Rectal smooth muscle tissue (tissue), 1 donor: ENCODE measurements around the gene PREX1.
"Not testable (repeated sequence)": the region's sequence is repeated elsewhere in the genome, so short reads cannot be mapped to it uniquely, and the experiment has no call there.

Experiments used
- H3K27ac ChIP-seq: one replicate; pipeline ENCODE4 v1.7.0; 2013; ENCODE audit warnings: low read depth, low read length, inconsistent platforms
- H3K27me3 ChIP-seq: one replicate; pipeline ENCODE4 v1.7.0; 2013; ENCODE audit warnings: low read length; ENCODE audit not compliant: control insufficient read depth, insufficient read depth
- H3K36me3 ChIP-seq: one replicate; pipeline ENCODE4 v1.7.0; 2013; ENCODE audit warnings: low read length; ENCODE audit not compliant: control insufficient read depth, insufficient read depth
- H3K4me1 ChIP-seq: one replicate; pipeline ENCODE4 v1.7.0; 2013; ENCODE audit warnings: low read length; ENCODE audit not compliant: control insufficient read depth, insufficient read depth
- H3K4me3 ChIP-seq: one replicate; pipeline ENCODE4 v1.7.0; 2013; ENCODE audit warnings: low read length
- H3K9ac ChIP-seq: one replicate; pipeline ENCODE4 v1.7.0; 2013; ENCODE audit warnings: low read length

Gene PREX1

GRCh38 chr20:48777821-48778220, 50.0 kb downstream of the PREX1 start:
- H3K4me3 ChIP-seq: no peak overlapping the region
- no peak overlapping the region for H3K27ac ChIP-seq
- H3K27me3 ChIP-seq: no peaks in the 10 kb centered on the region
- no peak overlapping the region for H3K9ac ChIP-seq
- no peaks in the 10 kb centered on the region for H3K4me1 ChIP-seq
- H3K36me3 ChIP-seq: no peaks in the 10 kb centered on the region

GRCh38 chr20:48777005-48777404, 50.8 kb downstream of the PREX1 start:
- H3K9ac ChIP-seq: no peak overlapping the region
- H3K36me3 ChIP-seq: no peaks in the 10 kb centered on the region
- no peaks in the 10 kb centered on the region for H3K4me1 ChIP-seq
- H3K27ac ChIP-seq: no peak overlapping the region
- H3K4me3 ChIP-seq: no peak overlapping the region
- no peaks in the 10 kb centered on the region for H3K27me3 ChIP-seq

- Histone ChIP-seq H3K4me3 (no peak overlapping the region), H3K36me3 (no peaks in the 10 kb centered on the region), H3K27me3 (no peaks in the 10 kb centered on the region), H3K4me1 (no peaks in the 10 kb centered on the region), H3K9ac (no peak overlapping the region), H3K27ac (no peak overlapping the region)
Measured at GRCh38 chr20:48776306-48776705, 51.5 kb downstream of the PREX1 start.

GRCh38 chr20:48775545-48775944, 52.3 kb downstream of the PREX1 start:
- not testable (repeated sequence) for H3K4me1 ChIP-seq, H3K9ac ChIP-seq, H3K27me3 ChIP-seq, H3K4me3 ChIP-seq, H3K36me3 ChIP-seq, H3K27ac ChIP-seq

GRCh38 chr20:48774696-48775095, 53.1 kb downstream of the PREX1 start:
- Histone ChIP-seq H3K27me3 (no peaks in the 10 kb centered on the region), H3K9ac (no peak overlapping the region), H3K4me1 (no peaks in the 10 kb centered on the region), H3K36me3 (no peaks in the 10 kb centered on the region), H3K27ac (no peak overlapping the region), H3K4me3 (no peak overlapping the region)

- H3K27me3 ChIP-seq: no peaks in the 10 kb centered on the region
- no peak overlapping the region for H3K4me3 ChIP-seq
- H3K9ac ChIP-seq: no peak overlapping the region
- H3K4me1 ChIP-seq: no peaks in the 10 kb centered on the region
- no peaks in the 10 kb centered on the region for H3K36me3 ChIP-seq
- H3K27ac ChIP-seq: no peak overlapping the region
Measured at GRCh38 chr20:48773837-48774418, 53.9 kb downstream of the PREX1 start.

- Histone ChIP-seq H3K4me3 (no peak overlapping the region), H3K4me1 (no peaks in the 10 kb centered on the region), H3K27me3 (no peaks in the 10 kb centered on the region), H3K36me3 (no peaks in the 10 kb centered on the region), H3K9ac (no peak overlapping the region), H3K27ac (no peak overlapping the region)
Measured at GRCh38 chr20:48772183-48772976, 55.4 kb downstream of the PREX1 start.

- no peaks in the 10 kb centered on the region for H3K4me1 ChIP-seq
- H3K4me3 ChIP-seq: no peak overlapping the region
- no peak overlapping the region for H3K9ac ChIP-seq
- no peaks in the 10 kb centered on the region for H3K27me3 ChIP-seq
- no peaks in the 10 kb centered on the region for H3K36me3 ChIP-seq
- H3K27ac ChIP-seq: no peak overlapping the region
Measured at GRCh38 chr20:48771542-48771941, 56.3 kb downstream of the PREX1 start.

- no peak overlapping the region for H3K4me3 ChIP-seq
- no peaks in the 10 kb centered on the region for H3K36me3 ChIP-seq
- no peak overlapping the region for H3K27ac ChIP-seq
- H3K9ac ChIP-seq: no peak overlapping the region
- no peaks in the 10 kb centered on the region for H3K27me3 ChIP-seq
- no peaks in the 10 kb centered on the region for H3K4me1 ChIP-seq
Measured at GRCh38 chr20:48770700-48771442, 56.9 kb downstream of the PREX1 start.

GRCh38 chr20:48769069-48769983, 58.5 kb downstream of the PREX1 start:
- no peak overlapping the region for H3K9ac ChIP-seq
- no peak overlapping the region for H3K4me3 ChIP-seq
- no peak overlapping the region for H3K27ac ChIP-seq
- no peaks in the 10 kb centered on the region for H3K4me1 ChIP-seq
- H3K27me3 ChIP-seq: no peaks in the 10 kb centered on the region
- H3K36me3 ChIP-seq: no peaks in the 10 kb centered on the region

- H3K4me1 ChIP-seq: no peaks in the 10 kb centered on the region
- H3K9ac ChIP-seq: no peak overlapping the region
- no peaks in the 10 kb centered on the region for H3K27me3 ChIP-seq
- H3K27ac ChIP-seq: no peak overlapping the region
- no peak overlapping the region for H3K4me3 ChIP-seq
- H3K36me3 ChIP-seq: no peaks in the 10 kb centered on the region
Measured at GRCh38 chr20:48766961-48767960, 60.5 kb downstream of the PREX1 start.
